ENCODE results near the gene LILRB3.
"Not testable (repeated sequence)": the region's sequence is repeated elsewhere in the genome, so short reads cannot be mapped to it uniquely, and the experiment has no call there.

DNA sequence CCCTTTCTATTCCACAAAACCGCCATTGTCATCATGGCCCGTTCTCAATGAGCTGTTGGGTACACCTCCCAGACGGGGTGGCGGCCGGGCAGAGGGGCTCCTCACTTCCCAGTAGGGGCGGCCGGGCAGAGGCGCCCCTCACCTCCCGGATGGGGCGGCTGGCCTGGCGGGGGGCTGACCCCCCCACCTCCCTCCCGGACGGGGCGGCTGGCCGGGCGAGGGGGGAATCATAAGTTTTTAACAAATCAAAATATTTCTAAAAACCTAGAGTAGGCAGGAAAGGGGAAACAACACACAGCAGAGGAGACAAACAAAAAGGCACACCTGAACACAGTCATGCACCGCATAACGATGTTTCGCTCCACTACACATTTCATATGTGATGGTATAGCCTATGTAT is 8.1 kb downstream of the LILRB3 start:
- TF ChIP-seq, protein P1, sequence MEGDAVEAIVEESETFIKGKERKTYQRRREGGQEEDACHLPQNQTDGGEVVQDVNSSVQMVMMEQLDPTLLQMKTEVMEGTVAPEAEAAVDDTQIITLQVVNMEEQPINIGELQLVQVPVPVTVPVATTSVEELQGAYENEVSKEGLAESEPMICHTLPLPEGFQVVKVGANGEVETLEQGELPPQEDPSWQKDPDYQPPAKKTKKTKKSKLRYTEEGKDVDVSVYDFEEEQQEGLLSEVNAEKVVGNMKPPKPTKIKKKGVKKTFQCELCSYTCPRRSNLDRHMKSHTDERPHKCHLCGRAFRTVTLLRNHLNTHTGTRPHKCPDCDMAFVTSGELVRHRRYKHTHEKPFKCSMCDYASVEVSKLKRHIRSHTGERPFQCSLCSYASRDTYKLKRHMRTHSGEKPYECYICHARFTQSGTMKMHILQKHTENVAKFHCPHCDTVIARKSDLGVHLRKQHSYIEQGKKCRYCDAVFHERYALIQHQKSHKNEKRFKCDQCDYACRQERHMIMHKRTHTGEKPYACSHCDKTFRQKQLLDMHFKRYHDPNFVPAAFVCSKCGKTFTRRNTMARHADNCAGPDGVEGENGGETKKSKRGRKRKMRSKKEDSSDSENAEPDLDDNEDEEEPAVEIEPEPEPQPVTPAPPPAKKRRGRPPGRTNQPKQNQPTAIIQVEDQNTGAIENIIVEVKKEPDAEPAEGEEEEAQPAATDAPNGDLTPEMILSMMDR (IDR thresholded peaks at IDR 0.05; ENCODE audit: poor library complexity), result not testable (repeated sequence)
- not testable (repeated sequence) for TF ChIP-seq EZH2 (IDR thresholded peaks at IDR 0.05; ENCODE audit: borderline replicate concordance)
